Naive B cell (primary cell): ENCODE data around the gene TBC1D10A. TPM values are rescaled to one million over a fixed set of nuclear protein-coding genes. Genes with fewer than 3 reads are reported as not detected.
A peak's percentile ranks its signal among the peaks of the same experiment; 100 is the strongest.

Experiments used
- ATAC-seq, 2 donors: fragments of 150-1000 bp; cut with Tn5 transposase; 2 replicates each; pipeline ENCODE4 v1.10.0; 2021; ENCODE audit warnings: low read depth in 2 of 2, mild to moderate bottlenecking in 2 of 2, moderate library complexity in 2 of 2
- DNase-seq: peaks from one replicate; pipeline ENCODE4 v3.0.0; 2022
- H3K27ac Mint-ChIP-seq, 6 donors: one replicate each; pipeline ENCODE4 v1.8.0; 2020 to 2022; ENCODE audit warnings: mild to moderate bottlenecking in 6 of 6, mixed read lengths in 6 of 6, moderate library complexity in 5 of 6, inconsistent platforms in 2 of 6
- H3K27me3 Mint-ChIP-seq, 3 donors: one replicate each; pipeline ENCODE4 v1.8.0; 2021 to 2022; ENCODE audit warnings: mixed read lengths in 3 of 3, mild to moderate bottlenecking in 1 of 3
- H3K36me3 Mint-ChIP-seq, 2 donors: one replicate each; pipeline ENCODE4 v1.8.0; 2020 to 2022; ENCODE audit warnings: mixed read lengths in 2 of 2, inconsistent platforms in 1 of 2, mild to moderate bottlenecking in 1 of 2
- H3K4me1 Mint-ChIP-seq, 3 donors: one replicate each; pipeline ENCODE4 v1.8.0; 2020 to 2022; ENCODE audit warnings: mixed read lengths in 3 of 3, inconsistent platforms in 1 of 3, mild to moderate bottlenecking in 1 of 3, moderate library complexity in 1 of 3
- H3K4me3 Mint-ChIP-seq, 8 donors: one replicate each; pipeline ENCODE4 v1.8.0; 2020 to 2022; ENCODE audit warnings: mild to moderate bottlenecking in 8 of 8, mixed read lengths in 8 of 8, moderate library complexity in 8 of 8, inconsistent platforms in 2 of 8
- H3K9me3 Mint-ChIP-seq, 7 donors: one replicate each; pipeline ENCODE4 v1.8.0; 2020 to 2022; ENCODE audit warnings: mixed read lengths in 7 of 7, mild to moderate bottlenecking in 5 of 7, inconsistent platforms in 2 of 7, moderate library complexity in 1 of 7
- polyA plus RNA-seq, 6 donors: library from polyadenylated mRNA; unstranded; fragments of 300-500 nt; fragmentation: Illumina TruSeq; gene quantifications; one replicate each; pipeline ENCODE4 v1.2.3, GENCODE V29; 2021; ENCODE audit warnings: low read depth in 6 of 6

Gene TBC1D10A
- polyA plus RNA-seq, 6 donors from 2014 or later: 39.9 to 54.0 (median 40.7) TPM

DNA sequence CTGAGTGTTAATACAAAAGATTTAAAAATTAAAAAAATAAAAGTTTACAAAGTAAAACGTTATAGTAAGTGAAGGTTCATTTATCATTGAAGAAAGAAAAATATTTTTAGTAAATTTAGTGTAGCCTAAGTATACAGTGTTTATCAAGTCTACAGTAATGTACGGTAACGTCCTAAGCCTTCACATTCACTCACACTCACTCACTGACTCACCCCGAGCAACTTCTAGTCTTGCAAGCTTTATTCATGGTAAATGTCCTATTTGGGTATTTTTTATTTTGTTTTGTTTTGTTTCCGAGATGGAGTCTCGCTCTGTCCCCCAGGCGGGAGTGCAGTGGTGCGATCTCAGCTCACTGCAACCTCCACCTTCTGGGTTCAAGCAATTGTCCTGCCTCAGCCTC lies 46.2 kb downstream of the TBC1D10A start:
- Mint-ChIP-seq H3K4me1 (peaks cover 8 to 16% (median 10%) of the 10 kb centered on the region in 3 donors), H3K9me3 (no peaks in the 10 kb centered on the region), H3K27ac (no peak overlapping the region), H3K27me3 (peaks cover 18 to 33% (median 33%) of the 10 kb centered on the region in 3 donors), H3K36me3 (peaks cover 0 to 11% of the 10 kb centered on the region in 2 donors), H3K4me3 (no peak overlapping the region)
- ATAC-seq: no peak
- no peak for DNase-seq

DNA sequence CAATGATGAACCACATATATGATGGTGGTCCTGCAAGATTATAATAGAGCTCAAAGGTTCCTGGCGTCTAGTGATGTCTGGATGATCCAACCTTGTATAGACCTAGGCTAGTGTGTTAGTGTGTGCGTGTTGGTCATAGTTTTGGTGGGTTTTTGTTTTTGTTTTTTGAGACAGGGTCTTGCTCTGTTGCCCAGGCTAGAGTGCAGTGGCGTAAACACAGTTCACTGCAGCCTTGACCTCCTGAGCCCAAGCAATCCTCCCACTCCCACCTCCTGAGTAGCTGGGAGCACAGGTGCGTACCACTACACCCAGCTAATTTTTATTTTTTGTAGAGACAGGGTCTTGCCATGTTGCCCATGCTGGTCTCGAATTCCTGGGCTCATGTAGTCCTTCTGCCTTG lies 46.8 kb downstream of the TBC1D10A start:
- H3K4me1 Mint-ChIP-seq: peaks cover 8 to 16% (median 10%) of the 10 kb centered on the region in 3 donors
- ATAC-seq: no peak
- H3K36me3 Mint-ChIP-seq: peaks cover 0 to 7% of the 10 kb centered on the region in 2 donors
- no peak overlapping the region for H3K4me3 Mint-ChIP-seq
- no peak for DNase-seq
- no peak overlapping the region for H3K27ac Mint-ChIP-seq
- H3K27me3 Mint-ChIP-seq: peaks cover 18 to 33% (median 33%) of the 10 kb centered on the region in 3 donors
- H3K9me3 Mint-ChIP-seq: no peaks in the 10 kb centered on the region

DNA sequence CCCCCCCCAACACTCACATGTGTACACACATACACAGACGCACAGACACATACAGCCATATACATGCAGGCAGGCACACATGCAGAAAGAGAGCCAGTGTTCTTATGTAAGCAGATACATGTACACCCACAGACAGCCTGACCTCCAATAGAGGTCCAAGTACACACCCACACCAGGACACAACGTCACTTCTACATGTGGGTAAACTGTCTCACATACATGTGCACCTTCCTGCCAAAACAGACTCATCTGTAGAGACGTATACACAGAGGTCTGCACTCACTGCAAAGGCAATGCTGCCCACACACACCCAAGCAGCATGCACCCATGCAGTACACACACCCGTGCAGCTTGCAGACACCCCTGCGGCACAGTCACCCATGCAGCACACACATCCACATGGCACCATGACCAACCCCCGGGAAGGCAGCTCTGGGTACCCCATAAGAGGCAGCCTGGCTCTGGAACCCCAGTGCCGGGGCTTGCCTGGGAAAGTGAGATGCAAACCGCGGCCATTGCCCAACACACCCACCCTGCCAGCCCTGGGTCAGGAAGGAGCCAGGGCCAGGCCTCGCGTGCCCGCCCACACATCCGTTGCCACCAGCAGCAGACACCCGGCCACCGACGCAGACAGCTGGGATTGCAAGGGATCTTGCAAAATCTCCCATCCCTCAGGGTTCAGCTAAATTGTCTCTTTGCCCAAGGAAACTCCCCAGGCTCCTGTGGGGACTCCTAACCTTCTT lies 47.5 kb downstream of the TBC1D10A start:
- H3K27me3 Mint-ChIP-seq: peaks cover 18 to 33% (median 33%) of the 10 kb centered on the region in 3 donors
- H3K4me3 Mint-ChIP-seq: no peak overlapping the region
- no peak for ATAC-seq
- DNase-seq: no peak
- H3K27ac Mint-ChIP-seq: no peak overlapping the region
- H3K36me3 Mint-ChIP-seq: no peaks in the 10 kb centered on the region
- H3K9me3 Mint-ChIP-seq: no peaks in the 10 kb centered on the region
- H3K4me1 Mint-ChIP-seq: peaks cover 8 to 16% (median 10%) of the 10 kb centered on the region in 3 donors

DNA sequence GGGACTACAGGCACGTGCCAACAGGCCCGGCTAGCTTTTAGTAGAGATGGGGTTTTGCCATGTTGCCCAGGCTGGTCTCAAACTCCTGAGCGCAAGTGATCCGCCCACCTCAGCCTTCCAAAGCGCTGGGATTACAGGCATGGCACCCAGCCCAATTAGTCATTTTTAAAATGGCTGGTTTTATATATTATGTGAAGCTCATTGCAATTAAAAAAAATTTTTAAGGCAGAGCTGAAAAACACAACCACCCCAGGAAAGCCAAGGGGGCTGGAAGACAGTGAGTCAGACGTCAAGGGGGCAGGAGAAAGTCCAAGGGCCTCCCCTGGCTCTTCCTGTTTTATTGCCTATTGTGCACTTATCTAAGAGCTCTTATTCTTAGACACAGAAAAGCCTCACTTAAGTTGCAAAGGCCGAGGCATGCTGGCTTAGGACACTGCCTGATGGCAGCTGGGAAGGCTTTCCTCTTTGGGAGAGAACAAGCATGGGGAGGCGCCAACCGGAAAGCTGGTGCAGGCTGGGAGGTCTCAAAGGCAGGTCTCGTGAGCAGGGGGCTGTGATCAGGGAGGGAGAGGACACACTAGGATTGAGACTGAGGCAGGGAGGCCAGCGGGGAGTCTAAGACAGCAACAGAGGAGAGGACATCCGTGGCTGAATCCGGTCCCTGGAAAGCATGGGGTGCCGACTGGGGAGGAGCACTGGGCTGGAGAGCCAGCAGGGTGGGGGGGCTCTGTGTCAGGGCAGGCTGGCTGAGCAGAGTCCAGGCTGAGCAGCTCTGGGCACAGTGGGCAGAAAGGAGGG lies 49.0 kb downstream of the TBC1D10A start:
- no peak for ATAC-seq
- Mint-ChIP-seq H3K4me3 (no peak overlapping the region), H3K27ac (peak overlapping the region in 1 of 6 donors; percentile 63), H3K27me3 (peaks cover 18 to 33% (median 33%) of the 10 kb centered on the region in 3 donors), H3K9me3 (no peaks in the 10 kb centered on the region), H3K36me3 (no peaks in the 10 kb centered on the region), H3K4me1 (peaks cover 8 to 16% (median 10%) of the 10 kb centered on the region in 3 donors)
- no peak for DNase-seq

GRCh38 chr22:30276039-30276438 lies 50.7 kb downstream of the TBC1D10A start:
- Mint-ChIP-seq H3K4me1 (peaks cover 8 to 16% (median 10%) of the 10 kb centered on the region in 3 donors), H3K36me3 (no peaks in the 10 kb centered on the region), H3K27me3 (peaks cover 18 to 33% (median 33%) of the 10 kb centered on the region in 3 donors), H3K4me3 (peak overlapping the region in 3 of 8 donors; percentile 8 to 69 (median 47)), H3K27ac (peak overlapping the region in 2 of 6 donors; percentile 76 to 91), H3K9me3 (no peaks in the 10 kb centered on the region)
- ATAC-seq (no peak), DNase-seq (no peak)

DNA sequence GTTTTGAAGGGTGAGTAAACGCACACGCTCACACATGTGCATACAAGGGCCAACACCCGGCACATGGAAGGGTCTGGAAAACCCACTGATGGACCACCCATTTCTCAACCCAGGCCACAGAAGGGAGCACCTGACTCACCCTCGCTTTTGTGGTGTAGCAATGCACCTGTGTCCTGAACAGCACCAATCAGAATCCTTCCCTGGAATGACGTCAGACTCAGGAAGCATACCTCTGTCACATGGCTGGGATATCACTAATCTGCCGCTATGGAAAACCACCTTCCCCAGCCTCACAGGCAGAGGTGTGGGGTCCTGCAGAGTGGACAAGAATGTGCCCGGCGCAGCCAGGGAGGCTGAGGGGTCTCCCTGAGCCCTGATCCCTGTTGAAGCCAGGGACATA lies 51.1 kb downstream of the TBC1D10A start:
- H3K9me3 Mint-ChIP-seq: no peaks in the 10 kb centered on the region
- H3K4me1 Mint-ChIP-seq: peaks cover 8 to 16% (median 10%) of the 10 kb centered on the region in 3 donors
- ATAC-seq (peak in 1 of 2 donors; percentile 23), DNase-seq (no peak)
- no peaks in the 10 kb centered on the region for H3K36me3 Mint-ChIP-seq
- H3K27ac Mint-ChIP-seq: peak overlapping the region in 2 of 6 donors; percentile 76 to 91
- peak overlapping the region in 2 of 8 donors; percentile 8 to 47 for H3K4me3 Mint-ChIP-seq
- peaks cover 18 to 33% (median 33%) of the 10 kb centered on the region in 3 donors for H3K27me3 Mint-ChIP-seq

- H3K4me1 Mint-ChIP-seq: peaks cover 8 to 16% (median 10%) of the 10 kb centered on the region in 3 donors
- peaks cover 12 to 28% (median 27%) of the 10 kb centered on the region in 3 donors for H3K27me3 Mint-ChIP-seq
- DNase-seq (no peak), ATAC-seq (no peak)
- no peaks in the 10 kb centered on the region for H3K36me3 Mint-ChIP-seq
- H3K4me3 Mint-ChIP-seq: no peak overlapping the region
- H3K27ac Mint-ChIP-seq: peak overlapping the region in 3 of 6 donors; percentile 58 to 79 (median 78)
- H3K9me3 Mint-ChIP-seq: no peaks in the 10 kb centered on the region
These were observed 52.3 kb downstream of the TBC1D10A start for GRCh38 chr22:30274437-30274812.

DNA sequence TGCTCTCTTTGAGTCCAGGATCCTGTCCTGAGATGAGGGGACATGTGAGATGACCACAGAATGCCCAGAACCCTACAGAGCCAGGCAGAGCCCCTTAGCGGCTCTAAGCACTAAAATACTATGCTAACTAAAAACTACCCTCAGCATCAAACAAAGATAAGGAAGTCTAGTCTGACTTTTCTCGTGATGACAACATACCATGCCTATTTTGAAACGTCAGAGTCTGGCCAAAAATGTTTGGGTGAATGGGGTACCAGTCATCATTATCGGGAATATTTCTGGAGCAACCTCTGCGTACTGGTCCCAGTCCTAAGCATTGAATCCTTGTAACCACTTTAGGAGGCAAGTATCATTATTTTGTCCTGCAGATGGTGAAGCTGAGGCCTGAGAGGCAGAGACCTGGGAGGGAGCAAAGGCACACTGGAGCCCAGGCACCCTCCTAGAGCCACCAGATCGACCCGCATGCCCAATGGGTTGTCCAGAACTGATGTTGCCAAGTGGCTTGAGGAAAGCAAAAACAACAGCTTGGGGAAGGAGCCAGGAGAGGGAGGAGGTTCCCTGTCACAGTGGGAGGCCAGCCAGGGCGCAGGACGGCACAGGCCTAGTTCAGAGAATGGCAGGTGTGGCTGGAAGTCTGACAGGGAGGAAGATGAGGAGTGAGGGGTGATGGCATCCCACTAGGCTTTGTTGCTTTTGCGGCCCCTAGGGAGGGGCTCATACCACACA lies 52.9 kb downstream of the TBC1D10A start:
- H3K36me3 Mint-ChIP-seq: no peaks in the 10 kb centered on the region
- no peak overlapping the region for H3K4me3 Mint-ChIP-seq
- peaks cover 10 to 24% (median 22%) of the 10 kb centered on the region in 3 donors for H3K27me3 Mint-ChIP-seq
- H3K27ac Mint-ChIP-seq: peak overlapping the region in 2 of 6 donors; percentile 58 to 61
- H3K4me1 Mint-ChIP-seq: peaks cover 8 to 16% (median 10%) of the 10 kb centered on the region in 3 donors
- no peak for ATAC-seq
- no peak for DNase-seq
- no peaks in the 10 kb centered on the region for H3K9me3 Mint-ChIP-seq

GRCh38 chr22:30272781-30273601 lies 53.8 kb downstream of the TBC1D10A start:
- Mint-ChIP-seq H3K4me3 (no peak overlapping the region), H3K36me3 (no peaks in the 10 kb centered on the region), H3K4me1 (peaks cover 13 to 23% (median 14%) of the 10 kb centered on the region in 3 donors), H3K27ac (peak overlapping the region in 1 of 6 donors; percentile 44), H3K27me3 (peaks cover 4 to 16% (median 14%) of the 10 kb centered on the region in 3 donors), H3K9me3 (no peaks in the 10 kb centered on the region)
- DNase-seq (no peak), ATAC-seq (no peak)

GRCh38 chr22:30270832-30271231 lies 55.9 kb downstream of the TBC1D10A start:
- no peak for DNase-seq
- no peak for ATAC-seq
- H3K4me3 Mint-ChIP-seq: no peak overlapping the region
- H3K36me3 Mint-ChIP-seq: no peaks in the 10 kb centered on the region
- peaks cover 0 to 3% (median 2%) of the 10 kb centered on the region in 3 donors for H3K27me3 Mint-ChIP-seq
- H3K4me1 Mint-ChIP-seq: peaks cover 18 to 32% (median 22%) of the 10 kb centered on the region in 3 donors
- H3K27ac Mint-ChIP-seq: peak overlapping the region in 3 of 6 donors; percentile 19 to 56 (median 31)
- H3K9me3 Mint-ChIP-seq: no peaks in the 10 kb centered on the region

DNA sequence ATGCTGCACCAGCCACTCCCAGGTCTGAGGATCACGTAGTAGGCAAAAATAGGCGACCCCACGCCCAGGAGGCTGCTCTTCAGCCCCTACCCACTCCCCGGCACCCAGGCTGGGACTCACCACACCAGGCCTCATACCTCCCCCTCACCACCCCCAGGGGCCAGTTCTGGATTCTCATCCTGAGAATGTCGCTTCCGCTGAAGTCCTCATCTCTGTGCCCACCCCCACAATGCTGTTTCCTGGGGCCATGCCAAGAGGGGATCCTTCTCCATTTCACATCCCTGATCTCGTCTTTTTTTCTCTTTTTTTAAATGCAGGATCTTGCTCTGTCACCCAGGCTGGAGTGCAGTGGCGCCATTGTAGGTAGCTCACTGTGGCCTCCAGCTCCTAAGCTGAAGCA lies 58.4 kb downstream of the TBC1D10A start:
- DNase-seq (no peak), ATAC-seq (no peak)
- H3K27ac Mint-ChIP-seq: peak overlapping the region in 5 of 6 donors; percentile 66 to 95 (median 85)
- no peaks in the 10 kb centered on the region for H3K36me3 Mint-ChIP-seq
- H3K9me3 Mint-ChIP-seq: no peaks in the 10 kb centered on the region
- H3K4me3 Mint-ChIP-seq: peak overlapping the region in 7 of 8 donors; percentile 66 to 86 (median 74)
- H3K4me1 Mint-ChIP-seq: peaks cover 22 to 36% (median 23%) of the 10 kb centered on the region in 3 donors
- H3K27me3 Mint-ChIP-seq: no peaks in the 10 kb centered on the region
